K562 (cell line): ENCODE measurements around the gene EMX1. TPM values are rescaled to one million over a fixed set of nuclear protein-coding genes. Genes with fewer than 3 reads are reported as not detected.
A peak's percentile ranks its signal among the peaks of the same experiment; 100 is the strongest.

ENCODE experiments used
- ARNT ChIP-seq, 2 experiments: fragments of 450-650 bp; IDR thresholded peaks; 2 replicates each; pipeline ENCODE4 v1.6.1; 2016; ENCODE audit warnings: mild to moderate bottlenecking in 1 of 2
- ATF1 ChIP-seq, 2 experiments: fragments of 450-650 bp in 1 of 2; IDR thresholded peaks; 2 replicates each; pipeline ENCODE4 v1.6.1; 2016; ENCODE audit warnings: missing compliant biosample characterization in 1 of 2, missing genetic modification characterization in 1 of 2
- CREB3 ChIP-seq: fragments of 450-650 bp; conservative IDR thresholded peaks from 2 replicates; pipeline ENCODE4 v1.6.1; 2016; ENCODE audit warnings: missing genetic modification characterization, low read depth, mild to moderate bottlenecking, missing compliant biosample characterization, moderate library complexity
- DACH1 ChIP-seq: fragments of 450-650 bp; IDR thresholded peaks from 2 replicates; pipeline ENCODE4 v1.6.1; 2018; ENCODE audit not compliant: partially characterized antibody
- E2F8 ChIP-seq: fragments of 450-650 bp; IDR thresholded peaks from 2 replicates; pipeline ENCODE4 v1.7.1; 2018; ENCODE audit warnings: mild to moderate bottlenecking, low read depth; ENCODE audit not compliant: partially characterized antibody
- L3MBTL2 ChIP-seq: fragments of 450-650 bp; IDR thresholded peaks from 2 replicates; pipeline ENCODE4 v1.6.1; 2016; ENCODE audit warnings: mild to moderate bottlenecking, moderate library complexity
- NR2C1 ChIP-seq, 2 experiments: fragments of 450-650 bp; IDR thresholded peaks; 2 replicates each; pipeline ENCODE4 v1.6.1; 2017; ENCODE audit warnings: mild to moderate bottlenecking in 2 of 2, antibody characterized with exemption in 1 of 2, inconsistent platforms in 1 of 2, missing compliant biosample characterization in 1 of 2, missing genetic modification characterization in 1 of 2
- NR2F6 ChIP-seq: fragments of 450-650 bp; formaldehyde crosslinking; IDR thresholded peaks from 2 replicates; pipeline ENCODE4 v1.4.0; 2020; ENCODE audit warnings: mild to moderate bottlenecking
- SIRT6 ChIP-seq: IDR thresholded peaks from one replicate; pipeline ENCODE4 v1.6.1; 2012; ENCODE audit warnings: low read depth, mild to moderate bottlenecking, control low read depth, inconsistent platforms, low read length, moderate library complexity
- U2AF2 ChIP-seq: fragments of 200-400 bp; formaldehyde crosslinking; optimal IDR thresholded peaks from 2 replicates; pipeline ENCODE3; 2017; ENCODE audit warnings: low read depth, mild to moderate bottlenecking, low read length
- ZBTB33 ChIP-seq: sonication (generic); formaldehyde crosslinking; IDR thresholded peaks from 2 replicates; pipeline ENCODE4 v1.8.1; 2023; ENCODE audit warnings: mild to moderate bottlenecking, missing genetic modification reagents
- ZNF140 ChIP-seq: fragments of 250-450 bp; sonication (Bioruptor Pico); IDR thresholded peaks from 2 replicates; pipeline ENCODE4 v1.8.0; 2021; ENCODE audit warnings: moderate library complexity, mild to moderate bottlenecking, inconsistent platforms
- polyA plus RNA-seq, 8 experiments: library from polyadenylated mRNA; depleted of rRNA in 4 of 8; stranded (reverse) in 5 of 8; unstranded in 3 of 8; fragments of >200 nt; fragmentation: Nextera tagmentation in 2 of 8; fragmentation: Illumina TruSeq in 1 of 8; extraction: Ambion mirVana in 2 of 8; extraction: Trizol in 1 of 8; gene quantifications; 2 replicates each; pipeline versions ENCODE4 v1.2.1 to v1.2.3, GENCODE V29; 2011 to 2014; ENCODE audit warnings: inconsistent platforms in 1 of 8, missing spikeins in 1 of 8
- total RNA-seq, 7 experiments: library from RNA; depleted of rRNA in 6 of 7; stranded (reverse); fragments of >200 nt in 6 of 7; fragmentation: Illumina TruSeq in 2 of 7; extraction: Trizol in 2 of 7; gene quantifications; 2 replicates each; pipeline versions ENCODE4 v1.2.1 to v1.2.3, GENCODE V29; 2011 to 2021; ENCODE audit warnings: low replicate concordance in 1 of 7
- TF ChIP-seq, protein P1 (sequence below): fragments of 200-800 bp; sonication (Bioruptor generic); IDR thresholded peaks from 2 replicates; pipeline ENCODE4 v1.6.1; 2017; ENCODE audit warnings: missing genetic modification characterization, missing compliant biosample characterization

EMX1 gene
- total and polyA plus RNA-seq, 9 of the 15 experiments (the other 6 are each of a cell fraction or from before 2014, with no cell fraction given), result 0.10 to 0.32 (median 0.21) TPM; not detected in 6

- TF ChIP-seq E2F8, result peak; percentile 47
- TF ChIP-seq ZNF140 (CRISPR knock-in tag), result no peak
- TF ChIP-seq U2AF2, result no peak
- no peak for TF ChIP-seq DACH1
- TF ChIP-seq SIRT6, result no peak
- TF ChIP-seq NR2F6 (CRISPR knock-in tag), result no peak
- no peak for TF ChIP-seq ZBTB33 (CRISPR knock-in tag)
- no peak for TF ChIP-seq CREB3 (tag)
- no peak for TF ChIP-seq ATF1 (CRISPR knock-in tag; IDR thresholded peaks at IDR 0.05)
- TF ChIP-seq ATF1 (tag; IDR thresholded peaks at IDR 0.05), result 0 out of 2 replicates have a peak, but pooled peaks have one; percentile 63
- TF ChIP-seq, protein P1, sequence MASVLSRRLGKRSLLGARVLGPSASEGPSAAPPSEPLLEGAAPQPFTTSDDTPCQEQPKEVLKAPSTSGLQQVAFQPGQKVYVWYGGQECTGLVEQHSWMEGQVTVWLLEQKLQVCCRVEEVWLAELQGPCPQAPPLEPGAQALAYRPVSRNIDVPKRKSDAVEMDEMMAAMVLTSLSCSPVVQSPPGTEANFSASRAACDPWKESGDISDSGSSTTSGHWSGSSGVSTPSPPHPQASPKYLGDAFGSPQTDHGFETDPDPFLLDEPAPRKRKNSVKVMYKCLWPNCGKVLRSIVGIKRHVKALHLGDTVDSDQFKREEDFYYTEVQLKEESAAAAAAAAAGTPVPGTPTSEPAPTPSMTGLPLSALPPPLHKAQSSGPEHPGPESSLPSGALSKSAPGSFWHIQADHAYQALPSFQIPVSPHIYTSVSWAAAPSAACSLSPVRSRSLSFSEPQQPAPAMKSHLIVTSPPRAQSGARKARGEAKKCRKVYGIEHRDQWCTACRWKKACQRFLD (CRISPR knock-in tag), result no peak
- TF ChIP-seq NR2C1 (IDR thresholded peaks at IDR 0.05), result no peak
- TF ChIP-seq NR2C1 (tag; IDR thresholded peaks at IDR 0.05), result no peak
- no peak for TF ChIP-seq ARNT (IDR thresholded peaks at IDR 0.05)
- no peak; the same call in 1 of the 2 replicates for TF ChIP-seq L3MBTL2
Measured at GRCh38 chr2:72887740-72888437, 29.4 kb upstream of the EMX1 start (continued).
